Esophagus muscularis mucosa (tissue), 4 donors: ENCODE data around the gene SPOCK3.

Experiments used
- EP300 ChIP-seq: sonication (generic); formaldehyde crosslinking; IDR thresholded peaks from one replicate; pipeline ENCODE4 v1.6.1; 2017; ENCODE audit warnings: antibody characterized with exemption
- POLR2A ChIP-seq: fragments of 450-650 bp; IDR thresholded peaks from one replicate; pipeline ENCODE4 v1.6.1; 2017; ENCODE audit warnings: antibody characterized with exemption, moderate library complexity, mild to moderate bottlenecking, low read depth
- TF ChIP-seq, protein P1 (sequence below), 3 experiments: fragments of 200-600 bp in 2 of 3; fragments of 450-650 bp in 1 of 3; sonication (generic) in 2 of 3; IDR thresholded peaks; one replicate each; pipeline ENCODE4 v1.5.1; 2017 to 2019; ENCODE audit warnings: antibody characterized with exemption in 3 of 3, mild to moderate bottlenecking in 2 of 3, moderate library complexity in 1 of 3

DNA sequence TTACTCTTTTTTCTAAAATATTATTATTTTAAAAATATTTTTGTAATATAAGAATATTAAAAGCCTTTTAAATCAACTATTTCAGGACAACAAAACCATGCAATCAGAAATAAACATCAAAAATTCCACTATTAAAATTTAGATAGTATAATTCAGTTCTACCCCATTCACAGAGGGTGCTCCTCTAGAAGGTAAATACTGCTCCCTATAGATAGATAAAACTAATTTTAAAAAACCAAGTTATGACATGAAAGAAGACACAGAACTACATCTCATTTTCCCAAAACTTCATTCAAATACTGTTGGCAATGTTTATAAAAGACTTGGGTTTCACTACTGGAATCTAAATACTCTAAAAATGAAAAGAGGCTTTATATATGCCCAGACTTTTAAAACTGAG lies 219.3 kb downstream of the SPOCK3 start:
- TF ChIP-seq, protein P1, sequence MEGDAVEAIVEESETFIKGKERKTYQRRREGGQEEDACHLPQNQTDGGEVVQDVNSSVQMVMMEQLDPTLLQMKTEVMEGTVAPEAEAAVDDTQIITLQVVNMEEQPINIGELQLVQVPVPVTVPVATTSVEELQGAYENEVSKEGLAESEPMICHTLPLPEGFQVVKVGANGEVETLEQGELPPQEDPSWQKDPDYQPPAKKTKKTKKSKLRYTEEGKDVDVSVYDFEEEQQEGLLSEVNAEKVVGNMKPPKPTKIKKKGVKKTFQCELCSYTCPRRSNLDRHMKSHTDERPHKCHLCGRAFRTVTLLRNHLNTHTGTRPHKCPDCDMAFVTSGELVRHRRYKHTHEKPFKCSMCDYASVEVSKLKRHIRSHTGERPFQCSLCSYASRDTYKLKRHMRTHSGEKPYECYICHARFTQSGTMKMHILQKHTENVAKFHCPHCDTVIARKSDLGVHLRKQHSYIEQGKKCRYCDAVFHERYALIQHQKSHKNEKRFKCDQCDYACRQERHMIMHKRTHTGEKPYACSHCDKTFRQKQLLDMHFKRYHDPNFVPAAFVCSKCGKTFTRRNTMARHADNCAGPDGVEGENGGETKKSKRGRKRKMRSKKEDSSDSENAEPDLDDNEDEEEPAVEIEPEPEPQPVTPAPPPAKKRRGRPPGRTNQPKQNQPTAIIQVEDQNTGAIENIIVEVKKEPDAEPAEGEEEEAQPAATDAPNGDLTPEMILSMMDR (IDR thresholded peaks at IDR 0.05), result no peak
- TF ChIP-seq POLR2A (no peak), EP300 (no peak)
